SK-N-SH treated with all-trans-retinoic acid at 6 μM for 48 hours (cell line): Measurements from ENCODE around the gene BCAR1.

Source experiments
- ATAC-seq: fragments of 200-7000 bp; cut with Tn5 transposase; 3 replicates; pipeline ENCODE4 v1.9.1; 2020; ENCODE audit warnings: mild to moderate bottlenecking, moderate library complexity
- ARNTL ChIP-seq: fragments of 450-650 bp; formaldehyde crosslinking; IDR thresholded peaks from 2 replicates; pipeline ENCODE4 v1.5.0; 2020; ENCODE audit warnings: low read depth, mild to moderate bottlenecking, moderate library complexity, borderline replicate concordance
- BACH2 ChIP-seq: fragments of 250-450 bp; sonication (Bioruptor Pico); IDR thresholded peaks from 2 replicates; pipeline ENCODE4 v1.9.0; 2021; ENCODE audit warnings: mild to moderate bottlenecking, borderline replicate concordance
- CREB5 ChIP-seq: fragments of 250-450 bp; sonication (Bioruptor Pico); IDR thresholded peaks from 2 replicates; pipeline ENCODE4 v1.5.1; 2020; ENCODE audit warnings: low read depth, mild to moderate bottlenecking, moderate library complexity
- CSDC2 ChIP-seq: fragments of 250-450 bp; sonication (Bioruptor Pico); IDR thresholded peaks from 2 replicates; pipeline ENCODE4 v1.5.0; 2020; ENCODE audit warnings: mild to moderate bottlenecking, moderate library complexity
- CSRNP3 ChIP-seq: fragments of 250-450 bp; sonication (Bioruptor Pico); IDR thresholded peaks from 2 replicates; pipeline ENCODE4 v1.5.1; 2021; ENCODE audit warnings: mild to moderate bottlenecking, moderate library complexity
- ESRRG ChIP-seq: fragments of 250-450 bp; sonication (Bioruptor Pico); IDR thresholded peaks from 2 replicates; pipeline ENCODE4 v1.6.1; 2021; ENCODE audit warnings: mild to moderate bottlenecking
- GLIS3 ChIP-seq: fragments of 250-450 bp; sonication (Bioruptor Pico); IDR thresholded peaks from 2 replicates; pipeline ENCODE4 v1.5.0; 2020; ENCODE audit warnings: mild to moderate bottlenecking, moderate library complexity
- ISL1 ChIP-seq: fragments of 250-450 bp; sonication (Bioruptor Pico); IDR thresholded peaks from 2 replicates; pipeline ENCODE4 v2.1.2; 2022; ENCODE audit warnings: mild to moderate bottlenecking, moderate library complexity
- OSR1 ChIP-seq: fragments of 250-450 bp; sonication (Bioruptor Pico); IDR thresholded peaks from 2 replicates; pipeline ENCODE4 v1.8.0; 2022; ENCODE audit warnings: moderate library complexity, mild to moderate bottlenecking, inconsistent platforms
- PATZ1 ChIP-seq: fragments of 250-450 bp; sonication (Bioruptor Pico); IDR thresholded peaks from 2 replicates; pipeline ENCODE4 v1.8.0; 2020; ENCODE audit warnings: mild to moderate bottlenecking, moderate library complexity, borderline replicate concordance
- POU6F1 ChIP-seq: fragments of 250-450 bp; sonication (Bioruptor Pico); IDR thresholded peaks from 2 replicates; pipeline ENCODE4 v1.8.0; 2021; ENCODE audit warnings: low read depth, mild to moderate bottlenecking, moderate library complexity, borderline replicate concordance
- PPARA ChIP-seq: fragments of 250-450 bp; sonication (Bioruptor Pico); IDR thresholded peaks from 2 replicates; pipeline ENCODE4 v1.5.0; 2020; ENCODE audit warnings: mild to moderate bottlenecking, borderline replicate concordance
- RARB ChIP-seq: fragments of 250-450 bp; sonication (Bioruptor Pico); IDR thresholded peaks from 2 replicates; pipeline ENCODE4 v1.8.0; 2021; ENCODE audit warnings: mild to moderate bottlenecking, moderate library complexity
- SNAI2 ChIP-seq: fragments of 250-450 bp; sonication (Bioruptor Pico); IDR thresholded peaks from 2 replicates; pipeline ENCODE4 v1.5.0; 2020; ENCODE audit warnings: mild to moderate bottlenecking, moderate library complexity
- TCF4 ChIP-seq: fragments of 250-450 bp; sonication (Bioruptor Pico); IDR thresholded peaks from 2 replicates; pipeline ENCODE4 v1.8.0; 2021; ENCODE audit warnings: mild to moderate bottlenecking, moderate library complexity, borderline replicate concordance
- TOX ChIP-seq: fragments of 250-450 bp; sonication (Bioruptor Pico); IDR thresholded peaks from 2 replicates; pipeline ENCODE4 v1.8.0; 2021; ENCODE audit warnings: mild to moderate bottlenecking, moderate library complexity, borderline replicate concordance
- TSHZ2 ChIP-seq: fragments of 250-450 bp; sonication (Bioruptor Pico); IDR thresholded peaks from 2 replicates; pipeline ENCODE4 v1.5.0; 2020; ENCODE audit warnings: mild to moderate bottlenecking, moderate library complexity
- ZC3H10 ChIP-seq: fragments of 250-450 bp; sonication (Bioruptor Pico); IDR thresholded peaks from 2 replicates; pipeline ENCODE4 v1.5.1; 2021; ENCODE audit warnings: mild to moderate bottlenecking, moderate library complexity
- ZFP3 ChIP-seq: fragments of 250-450 bp; sonication (Bioruptor Pico); IDR thresholded peaks from 2 replicates; pipeline ENCODE4 v1.5.0; 2020; ENCODE audit warnings: mild to moderate bottlenecking, moderate library complexity
- ZFP30 ChIP-seq: fragments of 450-650 bp; formaldehyde crosslinking; IDR thresholded peaks from 2 replicates; pipeline ENCODE4 v1.5.0; 2022; ENCODE audit warnings: mild to moderate bottlenecking, moderate library complexity
- ZNF565 ChIP-seq: fragments of 450-650 bp; formaldehyde crosslinking; conservative IDR thresholded peaks from 2 replicates; pipeline ENCODE4 v1.5.0; 2020; ENCODE audit warnings: low read depth, mild to moderate bottlenecking, moderate library complexity
- ZNF70 ChIP-seq: fragments of 450-650 bp; formaldehyde crosslinking; IDR thresholded peaks from 2 replicates; pipeline ENCODE4 v1.5.0; 2020; ENCODE audit warnings: mild to moderate bottlenecking, moderate library complexity
- ZNF8 ChIP-seq: fragments of 450-650 bp; formaldehyde crosslinking; IDR thresholded peaks from 2 replicates; pipeline ENCODE4 v1.5.0; 2020; ENCODE audit warnings: mild to moderate bottlenecking, moderate library complexity

BCAR1 gene

GRCh38 chr16:75244844-75245758 is 6.3 kb downstream of the BCAR1 start:
- peak; percentile 82 for ATAC-seq
- TF ChIP-seq GLIS3 (CRISPR knock-in tag) (no peak), PATZ1 (CRISPR knock-in tag) (peak; percentile 94; the same call in 1 of the 2 replicates), TOX (CRISPR knock-in tag) (no peak), ZNF8 (CRISPR knock-in tag) (no peak), ZFP3 (CRISPR knock-in tag) (peak; percentile 81; the same call in 1 of the 2 replicates), ZC3H10 (CRISPR knock-in tag) (no peak), ZNF70 (CRISPR knock-in tag) (no peak), BACH2 (no peak), CSDC2 (CRISPR knock-in tag) (peak; percentile 61; the same call in 1 of the 2 replicates), PPARA (CRISPR knock-in tag) (no peak), ARNTL (no peak; the same call in 1 of the 2 replicates), ZNF565 (CRISPR knock-in tag) (no peak), CSRNP3 (CRISPR knock-in tag) (no peak), ESRRG (CRISPR knock-in tag) (no peak), POU6F1 (CRISPR knock-in tag) (no peak), ZFP30 (CRISPR knock-in tag) (no peak; the same call in 1 of the 2 replicates), ISL1 (CRISPR knock-in tag) (peak; percentile 45; the same call in 1 of the 2 replicates), TSHZ2 (CRISPR knock-in tag) (no peak), CREB5 (CRISPR knock-in tag) (peak; percentile 13; the same call in 1 of the 2 replicates), RARB (no peak), TCF4 (CRISPR knock-in tag) (no peak), SNAI2 (CRISPR knock-in tag) (peak; percentile 65; the same call in 1 of the 2 replicates), OSR1 (CRISPR knock-in tag) (no peak)

- ATAC-seq, result peak; percentile 5
- TF ChIP-seq TSHZ2 (CRISPR knock-in tag), result no peak
These were observed 7.1 kb downstream of the BCAR1 start for GRCh38 chr16:75244225-75244809.
